Activated T-cell treated with anti-CD3 and anti-CD28 coated beads, Interleukin-2, amount 50 U/mL, for 4 hours (primary cell): Measurements from ENCODE around the gene FLG2. TPM values are rescaled to one million over a fixed set of nuclear protein-coding genes. Genes with fewer than 3 reads are reported as not detected.
"Not testable (repeated sequence)": the region's sequence is repeated elsewhere in the genome, so short reads cannot be mapped to it uniquely, and the experiment has no call there.

Source experiments
- ATAC-seq, 2 donors: fragments of 200-7000 bp; cut with Tn5 transposase; one replicate each; pipeline ENCODE4 v1.10.0; 2021
- DNase-seq: peaks from one replicate; pipeline ENCODE4 v3.0.0-alpha.2; 2020
- H3K27me3 Mint-ChIP-seq: one replicate; pipeline ENCODE4 v1.8.0; 2021; ENCODE audit warnings: low read depth, mixed read lengths
- H3K36me3 Mint-ChIP-seq: one replicate; pipeline ENCODE4 v1.8.0; 2022; ENCODE audit warnings: mixed read lengths; ENCODE audit not compliant: insufficient read depth
- H3K4me1 Mint-ChIP-seq: one replicate; pipeline ENCODE4 v1.8.0; 2021; ENCODE audit warnings: low read depth, mixed read lengths
- H3K4me3 Mint-ChIP-seq: one replicate; pipeline ENCODE4 v1.8.0; 2021; ENCODE audit warnings: mild to moderate bottlenecking, moderate library complexity, mixed read lengths
- H3K9me3 Mint-ChIP-seq: one replicate; pipeline ENCODE4 v1.8.0; 2021; ENCODE audit warnings: mixed read lengths
- total RNA-seq, 3 donors: library from RNA; stranded (reverse); gene quantifications; one replicate each; pipeline ENCODE4 v1.2.1, GENCODE V29; 2021

FLG2 gene
- total RNA-seq, 3 donors from 2014 or later = not detected

DNA sequence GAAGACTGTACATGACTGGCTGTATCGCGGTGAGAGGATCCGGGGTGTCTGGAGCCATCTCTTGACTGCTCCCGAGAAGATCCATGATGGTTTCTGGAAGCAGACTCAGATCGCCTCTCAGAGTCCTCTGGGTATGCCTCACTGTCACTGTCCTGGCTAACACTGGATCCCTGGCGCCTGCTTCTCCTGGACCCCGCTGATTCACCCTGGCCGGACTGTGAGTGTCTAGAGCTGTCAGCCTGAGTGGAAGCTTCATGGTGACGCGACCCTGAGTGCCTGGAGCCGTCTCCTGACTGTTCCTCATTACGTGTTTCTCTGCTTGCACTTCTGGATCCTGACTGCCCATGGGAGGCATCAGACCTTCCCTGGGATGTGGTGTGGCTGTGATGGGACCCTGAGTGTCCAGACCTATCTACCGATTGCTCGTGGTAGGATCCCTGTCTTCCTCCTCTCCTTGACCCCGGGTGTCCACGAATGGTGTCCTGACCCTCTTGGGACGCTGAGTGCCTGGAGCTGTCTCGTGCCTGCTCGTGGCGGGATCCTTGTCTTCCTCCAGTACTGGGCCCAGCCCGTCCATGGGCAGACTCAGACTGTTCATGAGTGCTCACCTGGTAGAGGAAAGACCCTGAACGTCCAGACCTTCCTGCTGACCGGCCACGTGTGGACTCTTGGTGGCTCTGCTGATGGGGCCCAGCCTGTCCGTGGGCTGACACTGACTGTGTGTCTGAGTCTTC is 56.5 kb downstream of the FLG2 start:
- H3K4me3 Mint-ChIP-seq, H3K4me1 Mint-ChIP-seq, H3K36me3 Mint-ChIP-seq, H3K9me3 Mint-ChIP-seq, H3K27me3 Mint-ChIP-seq, ATAC-seq, DNase-seq: not testable (repeated sequence)

Other genes with a start within 250 kb of the FLG2 start
- under 1 TPM in 2 of 3 donors, not detected in 1; 0.03 to 0.05 TPM for gene TCHH, start 244.6 kb downstream of the FLG2 start, total RNA-seq
- not detected for gene RPTN, start 200.8 kb downstream of the FLG2 start, total RNA-seq
- gene HRNR, start 135.8 kb downstream of the FLG2 start, total RNA-seq = not detected
- gene FLG, start 34.8 kb downstream of the FLG2 start, total RNA-seq = not detected
- gene CRNN, start 54.3 kb upstream of the FLG2 start, total RNA-seq = not detected
- gene LCE5A, start 150.8 kb upstream of the FLG2 start, total RNA-seq = not detected
- gene CRCT1, start 154.5 kb upstream of the FLG2 start, total RNA-seq = not detected
- gene LCE3E, start 206.8 kb upstream of the FLG2 start, total RNA-seq = not detected
- not detected for gene LCE3D, start 220.5 kb upstream of the FLG2 start, total RNA-seq
- not detected for gene LCE3C, start 240.2 kb upstream of the FLG2 start, total RNA-seq